ENCODE measurements around the gene ELFN1. TPM values are rescaled to one million over a fixed set of nuclear protein-coding genes. Genes with fewer than 3 reads are reported as not detected.

ELFN1 gene
- total and polyA plus RNA-seq, 5 donors = 9.1 to 13.7 (median 12.4) TPM

GRCh38 chr7:1735262-1735661 is 65.2 kb downstream of the ELFN1 start:
- H3K4me3 ChIP-seq (ENCODE audit: low read length) = no peak overlapping the region
- no peak for ATAC-seq
- 77% methylated on average over 14 of the region's 14 CpGs for WGBS
- peak in 1 of 3 donors; percentile 47 for DNase-seq
- no peaks in the 10 kb centered on the region for H3K9me3 ChIP-seq (ENCODE audit: control insufficient read depth, low read length)
- no peaks in the 10 kb centered on the region for H3K4me1 ChIP-seq (ENCODE audit: control insufficient read depth, insufficient read depth, low read length)
- intact Hi-C loops (cut with DNase I) = no loop called here
- H3K27me3 ChIP-seq (ENCODE audit: control insufficient read depth, insufficient read depth) = no peaks in the 10 kb centered on the region
- H3K27ac ChIP-seq (ENCODE audit: low read length) = no peak overlapping the region

- 83% methylated on average over 29 of the region's 29 CpGs for WGBS
- Histone ChIP-seq H3K27ac (ENCODE audit: low read length) (no peak overlapping the region), H3K4me1 (ENCODE audit: control insufficient read depth, insufficient read depth, low read length) (no peaks in the 10 kb centered on the region), H3K4me3 (ENCODE audit: low read length) (no peak overlapping the region), H3K27me3 (ENCODE audit: control insufficient read depth, insufficient read depth) (no peaks in the 10 kb centered on the region), H3K9me3 (ENCODE audit: control insufficient read depth, low read length) (no peaks in the 10 kb centered on the region)
- no peak for ATAC-seq
- peak in 1 of 3 donors; percentile 44 for DNase-seq
- intact Hi-C loops (cut with DNase I) = no loop called here
Observed at GRCh38 chr7:1735806-1736483, 65.9 kb downstream of the ELFN1 start.

DNA sequence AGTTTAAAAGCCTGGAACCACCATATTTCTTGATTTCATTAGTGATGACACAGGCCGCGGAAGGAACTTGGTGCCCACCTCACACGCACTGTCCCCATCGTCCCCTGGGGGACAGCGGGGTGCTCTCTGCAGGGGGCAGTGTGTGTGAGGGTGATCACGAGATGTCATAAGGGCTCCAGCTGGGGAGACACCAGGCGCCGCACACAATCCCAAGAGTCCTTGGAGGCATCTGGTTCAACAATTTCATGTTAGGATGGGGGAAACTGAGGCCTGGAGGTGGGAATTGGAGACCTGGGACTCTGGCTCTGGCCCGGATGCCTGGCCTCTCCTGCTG is 66.4 kb downstream of the ELFN1 start:
- H3K27ac ChIP-seq (ENCODE audit: low read length) = no peak overlapping the region
- H3K4me3 ChIP-seq (ENCODE audit: low read length) = no peak overlapping the region
- H3K4me1 ChIP-seq (ENCODE audit: control insufficient read depth, insufficient read depth, low read length) = no peaks in the 10 kb centered on the region
- 95% methylated on average over 9 of the region's 9 CpGs for WGBS
- no peaks in the 10 kb centered on the region for H3K27me3 ChIP-seq (ENCODE audit: control insufficient read depth, insufficient read depth)
- no peaks in the 10 kb centered on the region for H3K9me3 ChIP-seq (ENCODE audit: control insufficient read depth, low read length)
- ATAC-seq (no peak), DNase-seq (peak in 2 of 3 donors; percentile 22 to 34)
- intact Hi-C loops (cut with DNase I) = no loop called here

DNA sequence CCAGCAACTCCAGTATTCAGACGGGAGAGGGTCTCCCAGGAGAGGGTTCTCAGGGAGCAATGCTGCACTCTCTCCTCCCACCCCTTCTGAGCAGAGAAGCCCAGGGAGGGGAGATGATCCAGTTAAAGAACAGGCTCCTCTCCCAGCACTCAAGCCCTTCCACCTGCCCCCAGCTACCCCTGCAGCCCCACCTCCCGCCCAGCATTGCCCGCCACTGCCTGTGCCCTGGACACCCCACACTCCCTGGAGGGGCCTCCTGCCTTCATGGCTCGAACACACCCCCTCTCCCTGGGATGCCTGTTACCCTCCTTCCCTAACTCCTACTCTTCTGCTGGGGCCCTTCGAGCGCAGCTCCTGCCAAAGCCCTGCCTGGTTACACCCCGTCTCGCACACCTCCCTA is 66.8 kb downstream of the ELFN1 start:
- no peak for ATAC-seq
- 87% methylated on average over 8 of the region's 8 CpGs for WGBS

GRCh38 chr7:1737523-1737922 is 67.4 kb downstream of the ELFN1 start:
- ATAC-seq = no peak
- Histone ChIP-seq H3K4me1 (ENCODE audit: control insufficient read depth, insufficient read depth, low read length) (no peaks in the 10 kb centered on the region), H3K4me3 (ENCODE audit: low read length) (no peak overlapping the region), H3K27ac (ENCODE audit: low read length) (no peak overlapping the region), H3K27me3 (ENCODE audit: control insufficient read depth, insufficient read depth) (no peaks in the 10 kb centered on the region), H3K9me3 (ENCODE audit: control insufficient read depth, low read length) (no peaks in the 10 kb centered on the region)
- intact Hi-C loops (cut with DNase I) = no loop called here
- peak in 1 of 3 donors; percentile 44 for DNase-seq
- WGBS = 83% methylated on average over 10 of the region's 10 CpGs

More for the DNA sequence above, 66.8 kb downstream of the ELFN1 start:
- peak in 1 of 3 donors; percentile 36 for DNase-seq
- no peak overlapping the region for H3K4me3 ChIP-seq (ENCODE audit: low read length)
- H3K9me3 ChIP-seq (ENCODE audit: control insufficient read depth, low read length) = no peaks in the 10 kb centered on the region
- H3K4me1 ChIP-seq (ENCODE audit: control insufficient read depth, insufficient read depth, low read length) = no peaks in the 10 kb centered on the region
- no peaks in the 10 kb centered on the region for H3K27me3 ChIP-seq (ENCODE audit: control insufficient read depth, insufficient read depth)
- H3K27ac ChIP-seq (ENCODE audit: low read length) = no peak overlapping the region
- intact Hi-C loops (cut with DNase I) = no loop called here

GRCh38 chr7:1737956-1738355 is 67.9 kb downstream of the ELFN1 start:
- Histone ChIP-seq H3K4me1 (ENCODE audit: control insufficient read depth, insufficient read depth, low read length) (no peaks in the 10 kb centered on the region), H3K27ac (ENCODE audit: low read length) (no peak overlapping the region), H3K27me3 (ENCODE audit: control insufficient read depth, insufficient read depth) (no peaks in the 10 kb centered on the region), H3K9me3 (ENCODE audit: control insufficient read depth, low read length) (no peaks in the 10 kb centered on the region), H3K4me3 (ENCODE audit: low read length) (no peak overlapping the region)
- intact Hi-C loops (cut with DNase I) = no loop called here
- ATAC-seq = no peak
- 93% methylated on average over 20 of the region's 20 CpGs for WGBS
- peak in 2 of 3 donors; percentile 32 to 45 for DNase-seq

DNA sequence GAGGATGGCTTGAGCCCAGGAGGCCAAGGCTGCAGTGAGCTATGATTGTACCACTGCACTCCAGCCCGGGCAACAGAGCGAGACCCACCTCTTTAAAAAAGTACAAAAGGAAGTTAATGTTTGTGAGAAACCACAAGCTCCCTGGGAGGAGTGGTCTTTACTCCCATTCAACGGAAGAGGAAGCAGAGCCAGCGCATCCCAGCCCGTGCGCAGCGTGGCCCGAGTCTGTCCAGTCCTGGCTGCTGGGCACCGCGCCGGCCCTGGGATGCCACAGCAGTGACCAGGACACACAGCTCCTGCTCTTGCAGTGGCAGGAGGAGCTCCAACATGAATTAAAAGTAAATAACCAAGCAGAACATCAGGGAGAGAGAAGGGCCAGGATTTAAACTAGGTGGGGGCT is 68.4 kb downstream of the ELFN1 start:
- Histone ChIP-seq H3K27ac (ENCODE audit: low read length) (no peak overlapping the region), H3K9me3 (ENCODE audit: control insufficient read depth, low read length) (no peaks in the 10 kb centered on the region), H3K4me3 (ENCODE audit: low read length) (no peak overlapping the region), H3K4me1 (ENCODE audit: control insufficient read depth, insufficient read depth, low read length) (no peaks in the 10 kb centered on the region), H3K27me3 (ENCODE audit: control insufficient read depth, insufficient read depth) (no peaks in the 10 kb centered on the region)
- intact Hi-C loops (cut with DNase I) = no loop called here
- 71% methylated on average over 11 of the region's 11 CpGs for WGBS
- DNase-seq (peak in 2 of 3 donors; percentile 18 to 34), ATAC-seq (no peak)

- H3K4me3 ChIP-seq (ENCODE audit: low read length) = no peak overlapping the region
- peak in 2 of 3 donors; percentile 17 to 29 for DNase-seq
Observed at GRCh38 chr7:1738956-1739355, 68.9 kb downstream of the ELFN1 start.

DNA sequence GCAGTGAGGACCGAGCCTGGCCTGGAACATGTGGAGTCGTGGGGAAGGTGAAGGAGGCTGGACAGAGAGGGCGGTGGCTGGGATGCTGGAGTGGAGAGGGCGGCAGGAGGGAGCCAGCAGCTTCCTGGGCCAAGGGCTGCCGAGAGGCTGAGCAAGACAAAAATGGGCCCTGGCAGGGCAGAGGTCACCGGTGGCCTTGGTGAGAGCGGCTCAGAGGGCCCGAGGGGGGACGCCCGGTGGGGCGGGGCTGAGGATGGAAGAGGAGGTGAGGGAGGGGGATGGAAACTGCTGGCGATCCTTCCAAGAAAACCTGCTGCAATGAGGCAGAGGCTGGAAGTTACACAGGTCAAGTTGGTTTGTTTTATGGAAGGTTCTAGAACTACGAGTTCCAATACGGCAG is 69.5 kb downstream of the ELFN1 start:
- no peak overlapping the region for H3K4me3 ChIP-seq (ENCODE audit: low read length)
- H3K4me1 ChIP-seq (ENCODE audit: control insufficient read depth, insufficient read depth, low read length) = no peaks in the 10 kb centered on the region
- ATAC-seq (no peak), DNase-seq (peak in 1 of 3 donors; percentile 39)
- H3K27ac ChIP-seq (ENCODE audit: low read length) = no peak overlapping the region
- H3K9me3 ChIP-seq (ENCODE audit: control insufficient read depth, low read length) = no peaks in the 10 kb centered on the region
- 82% methylated on average over 14 of the region's 14 CpGs for WGBS
- H3K27me3 ChIP-seq (ENCODE audit: control insufficient read depth, insufficient read depth) = no peaks in the 10 kb centered on the region
- intact Hi-C loops (cut with DNase I) = no loop called here

More at GRCh38 chr7:1738956-1739355, 68.9 kb downstream of the ELFN1 start:
- WGBS = 91% methylated on average over 19 of the region's 19 CpGs
- no peaks in the 10 kb centered on the region for H3K9me3 ChIP-seq (ENCODE audit: control insufficient read depth, low read length)
- no peaks in the 10 kb centered on the region for H3K4me1 ChIP-seq (ENCODE audit: control insufficient read depth, insufficient read depth, low read length)
- H3K27me3 ChIP-seq (ENCODE audit: control insufficient read depth, insufficient read depth) = no peaks in the 10 kb centered on the region
- intact Hi-C loops (cut with DNase I) = no loop called here
- H3K27ac ChIP-seq (ENCODE audit: low read length) = no peak overlapping the region
- ATAC-seq = no peak

GRCh38 chr7:1740214-1740613 is 70.1 kb downstream of the ELFN1 start:
- H3K4me3 ChIP-seq (ENCODE audit: low read length) = no peak overlapping the region
- no peaks in the 10 kb centered on the region for H3K9me3 ChIP-seq (ENCODE audit: control insufficient read depth, low read length)
- 96% methylated on average over 17 of the region's 17 CpGs for WGBS
- intact Hi-C loops (cut with DNase I) = no loop called here
- H3K27me3 ChIP-seq (ENCODE audit: control insufficient read depth, insufficient read depth) = no peaks in the 10 kb centered on the region
- H3K4me1 ChIP-seq (ENCODE audit: control insufficient read depth, insufficient read depth, low read length) = no peaks in the 10 kb centered on the region
- ATAC-seq (no peak), DNase-seq (peak in 2 of 3 donors; percentile 38 to 49)
- H3K27ac ChIP-seq (ENCODE audit: low read length) = no peak overlapping the region

GRCh38 chr7:1741246-1741645 is 71.2 kb downstream of the ELFN1 start:
- Histone ChIP-seq H3K4me1 (ENCODE audit: control insufficient read depth, insufficient read depth, low read length) (no peaks in the 10 kb centered on the region), H3K27me3 (ENCODE audit: control insufficient read depth, insufficient read depth) (no peaks in the 10 kb centered on the region), H3K9me3 (ENCODE audit: control insufficient read depth, low read length) (no peaks in the 10 kb centered on the region), H3K4me3 (ENCODE audit: low read length) (no peak overlapping the region), H3K27ac (ENCODE audit: low read length) (no peak overlapping the region)
- ATAC-seq (no peak), DNase-seq (peak in 2 of 3 donors; percentile 10 to 43)
- intact Hi-C loops (cut with DNase I) = no loop called here
- 82% methylated on average over 8 of the region's 8 CpGs for WGBS
